SK-N-MC (cell line): ENCODE results near the gene WIF1.

ENCODE experiments used
- EZH2 ChIP-seq: fragments of 200-600 bp; sonication (generic); IDR thresholded peaks from one replicate; pipeline ENCODE4 v1.6.1; 2017; ENCODE audit warnings: antibody characterized with exemption
- POLR2AphosphoS5 ChIP-seq: IDR thresholded peaks from 2 replicates; pipeline ENCODE4 v1.6.1; 2012; ENCODE audit warnings: mild to moderate bottlenecking, low read depth, low read length, borderline replicate concordance

GRCh38 chr12:65155784-65156183, 34.7 kb upstream of the WIF1 start:
- TF ChIP-seq POLR2AphosphoS5: no peak
- TF ChIP-seq EZH2: no peak
